ENCODE data around the gene DUOX1. TPM values are rescaled to one million over a fixed set of nuclear protein-coding genes. Genes with fewer than 3 reads are reported as not detected.

DUOX1 gene
- polyA plus RNA-seq, 3 donors = 0.22 TPM; not detected in 2

- no peak overlapping the region for H3K4me3 Mint-ChIP-seq
- no peak overlapping the region for H3K27ac Mint-ChIP-seq
- Histone ChIP-seq H3K9ac (ENCODE audit: insufficient read depth, low read length, poor library complexity, severe bottlenecking) (no peak overlapping the region), H3K79me2 (ENCODE audit: insufficient read depth, low read length) (no peaks in the 10 kb centered on the region), H3K9me3 (replicated peaks in 1 of 2; ENCODE audit: control insufficient read depth in 1 of 2, insufficient read depth in 1 of 2, low read length in 2 of 2) (no peaks in the 10 kb centered on the region), H3K27me3 (ENCODE audit: control insufficient read depth in 2 of 2, insufficient read depth in 2 of 2, low read length in 2 of 2) (no peaks in the 10 kb centered on the region), H3K4me2 (replicated peaks; ENCODE audit: extremely low read depth, low read length, poor library complexity, severe bottlenecking) (peak overlapping the region; percentile 88), H3K36me3 (replicated peaks in 1 of 2; ENCODE audit: control insufficient read depth in 1 of 2, insufficient read depth in 2 of 2, low read length in 2 of 2) (no peaks in the 10 kb centered on the region), H2AFZ (ENCODE audit: insufficient read depth, low read depth, low read length, poor library complexity, severe bottlenecking) (peak overlapping the region; percentile 84), H3K27ac (ENCODE audit: low read depth in 1 of 2, low read length in 2 of 2) (peak overlapping the region in 1 of 2 donors; percentile 99), H3K4me1 (ENCODE audit: control insufficient read depth in 1 of 2, insufficient read depth in 2 of 2, low read length in 2 of 2) (peaks cover 34 to 40% of the 10 kb centered on the region in 2 donors), H4K20me1 (ENCODE audit: insufficient read depth, low read length) (no peaks in the 10 kb centered on the region), H3K4me3 (replicated peaks in 1 of 3; ENCODE audit: low read depth in 2 of 3, low read length in 3 of 3) (peak overlapping the region in 1 of 3 experiments; percentile 91)
- WGBS (ENCODE audit: insufficient coverage) = no CpG with 5 or more reads among the region's 3 CpGs
- peaks cover 0 to 2% (median 0%) of the 10 kb centered on the region in 7 donors for H3K9me3 Mint-ChIP-seq
- peaks cover 32% of the 10 kb centered on the region for H3K4me1 Mint-ChIP-seq
- intact Hi-C loops (cut with micrococcal nuclease) = loop anchor here (2.0 to 10.0 kb wide), 6 partner anchors 34 to 657 kb away; partner anchors contain the start of gene SQOR (in 1 of the 2)
- H3K27me3 Mint-ChIP-seq (ENCODE audit: low read depth in 3 of 3) = peaks cover 0 to 4% (median 2%) of the 10 kb centered on the region in 3 donors
- TF ChIP-seq, protein P1, sequence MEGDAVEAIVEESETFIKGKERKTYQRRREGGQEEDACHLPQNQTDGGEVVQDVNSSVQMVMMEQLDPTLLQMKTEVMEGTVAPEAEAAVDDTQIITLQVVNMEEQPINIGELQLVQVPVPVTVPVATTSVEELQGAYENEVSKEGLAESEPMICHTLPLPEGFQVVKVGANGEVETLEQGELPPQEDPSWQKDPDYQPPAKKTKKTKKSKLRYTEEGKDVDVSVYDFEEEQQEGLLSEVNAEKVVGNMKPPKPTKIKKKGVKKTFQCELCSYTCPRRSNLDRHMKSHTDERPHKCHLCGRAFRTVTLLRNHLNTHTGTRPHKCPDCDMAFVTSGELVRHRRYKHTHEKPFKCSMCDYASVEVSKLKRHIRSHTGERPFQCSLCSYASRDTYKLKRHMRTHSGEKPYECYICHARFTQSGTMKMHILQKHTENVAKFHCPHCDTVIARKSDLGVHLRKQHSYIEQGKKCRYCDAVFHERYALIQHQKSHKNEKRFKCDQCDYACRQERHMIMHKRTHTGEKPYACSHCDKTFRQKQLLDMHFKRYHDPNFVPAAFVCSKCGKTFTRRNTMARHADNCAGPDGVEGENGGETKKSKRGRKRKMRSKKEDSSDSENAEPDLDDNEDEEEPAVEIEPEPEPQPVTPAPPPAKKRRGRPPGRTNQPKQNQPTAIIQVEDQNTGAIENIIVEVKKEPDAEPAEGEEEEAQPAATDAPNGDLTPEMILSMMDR (IDR thresholded peaks at IDR 0.05) = no peak
- DNase-seq = no peak
- H3K36me3 Mint-ChIP-seq = no peaks in the 10 kb centered on the region
These were observed 71.7 kb downstream of the DUOX1 start for GRCh38 chr15:45201557-45201859.

- no peak overlapping the region for H3K4me2 ChIP-seq (replicated peaks; ENCODE audit: extremely low read depth, low read length, poor library complexity, severe bottlenecking)
- no peak overlapping the region for H3K4me3 Mint-ChIP-seq
- H3K36me3 ChIP-seq (replicated peaks in 1 of 2; ENCODE audit: control insufficient read depth in 1 of 2, insufficient read depth in 2 of 2, low read length in 2 of 2) = no peaks in the 10 kb centered on the region
- H3K27ac ChIP-seq (ENCODE audit: low read depth in 1 of 2, low read length in 2 of 2) = no peak overlapping the region
- 100% methylated on average over 3 of the region's 7 CpGs for WGBS (ENCODE audit: insufficient coverage)
- H3K4me3 ChIP-seq (replicated peaks in 1 of 3; ENCODE audit: low read depth in 2 of 3, low read length in 3 of 3) = no peak overlapping the region
- H3K4me1 Mint-ChIP-seq = peaks cover 32% of the 10 kb centered on the region
- H3K36me3 Mint-ChIP-seq = no peaks in the 10 kb centered on the region
- no peaks in the 10 kb centered on the region for H3K27me3 ChIP-seq (ENCODE audit: control insufficient read depth in 2 of 2, insufficient read depth in 2 of 2, low read length in 2 of 2)
- no peaks in the 10 kb centered on the region for H3K9me3 ChIP-seq (replicated peaks in 1 of 2; ENCODE audit: control insufficient read depth in 1 of 2, insufficient read depth in 1 of 2, low read length in 2 of 2)
- H3K9ac ChIP-seq (ENCODE audit: insufficient read depth, low read length, poor library complexity, severe bottlenecking) = no peak overlapping the region
- H3K27me3 Mint-ChIP-seq (ENCODE audit: low read depth in 3 of 3) = peaks cover 2 to 4% (median 3%) of the 10 kb centered on the region in 3 donors
- H3K9me3 Mint-ChIP-seq = peaks cover 0 to 2% (median 0%) of the 10 kb centered on the region in 7 donors
- no peak overlapping the region for H2AFZ ChIP-seq (ENCODE audit: insufficient read depth, low read depth, low read length, poor library complexity, severe bottlenecking)
- no peak overlapping the region for H3K27ac Mint-ChIP-seq
- H4K20me1 ChIP-seq (ENCODE audit: insufficient read depth, low read length) = no peaks in the 10 kb centered on the region
- H3K79me2 ChIP-seq (ENCODE audit: insufficient read depth, low read length) = no peaks in the 10 kb centered on the region
- no peak for DNase-seq
- intact Hi-C loops (cut with micrococcal nuclease) = loop anchor here (2.0 to 10.0 kb wide), 6 partner anchors 35 to 657 kb away; partner anchors contain the start of gene SQOR (in 1 of the 2)
- H3K4me1 ChIP-seq (ENCODE audit: control insufficient read depth in 1 of 2, insufficient read depth in 2 of 2, low read length in 2 of 2) = peaks cover 34 to 40% of the 10 kb centered on the region in 2 donors
- TF ChIP-seq, protein P1 (IDR thresholded peaks at IDR 0.05) = no peak
These were observed 72.1 kb downstream of the DUOX1 start for GRCh38 chr15:45201869-45202268.

Data from CD14-positive monocyte (primary cell).